ENCODE data around the gene AP5Z1.

DNA sequence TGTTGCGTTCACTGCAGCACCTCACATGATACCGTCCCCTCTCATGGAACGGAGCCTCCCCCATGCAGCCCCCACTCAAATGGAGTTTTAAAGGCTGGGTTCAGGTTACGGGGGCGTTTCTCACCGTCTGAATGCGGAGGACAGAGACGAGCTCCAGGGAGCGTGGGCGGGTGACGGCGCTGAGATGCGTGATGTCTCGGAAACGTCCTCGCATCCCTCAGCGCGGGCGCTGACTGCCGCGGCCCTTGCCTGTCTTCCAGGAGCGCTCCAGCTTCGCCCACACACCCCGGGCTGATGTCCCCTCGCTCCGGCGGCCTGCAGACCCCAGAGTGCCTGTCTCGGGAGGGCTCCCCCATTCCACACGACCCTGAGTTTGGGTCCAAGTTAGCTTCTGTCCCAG is 16.6 kb upstream of the AP5Z1 start:
- TF ChIP-seq, protein P1, sequence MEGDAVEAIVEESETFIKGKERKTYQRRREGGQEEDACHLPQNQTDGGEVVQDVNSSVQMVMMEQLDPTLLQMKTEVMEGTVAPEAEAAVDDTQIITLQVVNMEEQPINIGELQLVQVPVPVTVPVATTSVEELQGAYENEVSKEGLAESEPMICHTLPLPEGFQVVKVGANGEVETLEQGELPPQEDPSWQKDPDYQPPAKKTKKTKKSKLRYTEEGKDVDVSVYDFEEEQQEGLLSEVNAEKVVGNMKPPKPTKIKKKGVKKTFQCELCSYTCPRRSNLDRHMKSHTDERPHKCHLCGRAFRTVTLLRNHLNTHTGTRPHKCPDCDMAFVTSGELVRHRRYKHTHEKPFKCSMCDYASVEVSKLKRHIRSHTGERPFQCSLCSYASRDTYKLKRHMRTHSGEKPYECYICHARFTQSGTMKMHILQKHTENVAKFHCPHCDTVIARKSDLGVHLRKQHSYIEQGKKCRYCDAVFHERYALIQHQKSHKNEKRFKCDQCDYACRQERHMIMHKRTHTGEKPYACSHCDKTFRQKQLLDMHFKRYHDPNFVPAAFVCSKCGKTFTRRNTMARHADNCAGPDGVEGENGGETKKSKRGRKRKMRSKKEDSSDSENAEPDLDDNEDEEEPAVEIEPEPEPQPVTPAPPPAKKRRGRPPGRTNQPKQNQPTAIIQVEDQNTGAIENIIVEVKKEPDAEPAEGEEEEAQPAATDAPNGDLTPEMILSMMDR (IDR thresholded peaks at IDR 0.05): no peak
- no peak for TF ChIP-seq ZFX (IDR thresholded peaks at IDR 0.05; ENCODE audit: borderline replicate concordance)
